ENCODE data around the gene PLCXD3.
"Not testable (repeated sequence)": the region's sequence is repeated elsewhere in the genome, so short reads cannot be mapped to it uniquely, and the experiment has no call there.

The PLCXD3 gene

DNA sequence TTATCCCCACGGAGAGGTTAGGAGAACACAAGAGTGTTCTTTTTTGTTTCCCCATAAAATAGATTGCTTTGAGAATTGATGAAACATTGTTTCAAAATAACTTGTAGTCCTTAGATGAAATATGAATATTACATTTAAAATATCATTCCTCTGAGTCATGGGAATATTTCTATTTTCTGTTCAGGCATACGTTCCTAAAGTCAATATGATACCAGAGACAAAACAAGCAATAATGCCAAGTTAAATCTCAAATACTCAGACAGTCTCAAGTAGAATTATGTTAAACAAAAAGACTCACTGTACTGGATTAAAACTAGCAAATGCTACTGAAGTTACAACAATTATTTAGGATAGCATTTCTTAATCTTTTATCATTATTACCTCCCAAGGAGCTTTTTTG is 185.3 kb downstream of the PLCXD3 start:
- ChIA-PET CTCF (interaction anchor here (1.3 kb wide), 1 partner anchor 12 kb away, joined by 4 read pairs; no protein-coding TSS in a partner anchor), POLR2A (no interaction called here)
- TF ChIP-seq, protein P1, sequence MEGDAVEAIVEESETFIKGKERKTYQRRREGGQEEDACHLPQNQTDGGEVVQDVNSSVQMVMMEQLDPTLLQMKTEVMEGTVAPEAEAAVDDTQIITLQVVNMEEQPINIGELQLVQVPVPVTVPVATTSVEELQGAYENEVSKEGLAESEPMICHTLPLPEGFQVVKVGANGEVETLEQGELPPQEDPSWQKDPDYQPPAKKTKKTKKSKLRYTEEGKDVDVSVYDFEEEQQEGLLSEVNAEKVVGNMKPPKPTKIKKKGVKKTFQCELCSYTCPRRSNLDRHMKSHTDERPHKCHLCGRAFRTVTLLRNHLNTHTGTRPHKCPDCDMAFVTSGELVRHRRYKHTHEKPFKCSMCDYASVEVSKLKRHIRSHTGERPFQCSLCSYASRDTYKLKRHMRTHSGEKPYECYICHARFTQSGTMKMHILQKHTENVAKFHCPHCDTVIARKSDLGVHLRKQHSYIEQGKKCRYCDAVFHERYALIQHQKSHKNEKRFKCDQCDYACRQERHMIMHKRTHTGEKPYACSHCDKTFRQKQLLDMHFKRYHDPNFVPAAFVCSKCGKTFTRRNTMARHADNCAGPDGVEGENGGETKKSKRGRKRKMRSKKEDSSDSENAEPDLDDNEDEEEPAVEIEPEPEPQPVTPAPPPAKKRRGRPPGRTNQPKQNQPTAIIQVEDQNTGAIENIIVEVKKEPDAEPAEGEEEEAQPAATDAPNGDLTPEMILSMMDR (IDR thresholded peaks at IDR 0.05; ENCODE audit: control extremely low read depth, extremely low read depth, low read depth, missing control alignments) = no peak
- DNase-seq (ENCODE audit: extremely low spot score) = no peak

DNA sequence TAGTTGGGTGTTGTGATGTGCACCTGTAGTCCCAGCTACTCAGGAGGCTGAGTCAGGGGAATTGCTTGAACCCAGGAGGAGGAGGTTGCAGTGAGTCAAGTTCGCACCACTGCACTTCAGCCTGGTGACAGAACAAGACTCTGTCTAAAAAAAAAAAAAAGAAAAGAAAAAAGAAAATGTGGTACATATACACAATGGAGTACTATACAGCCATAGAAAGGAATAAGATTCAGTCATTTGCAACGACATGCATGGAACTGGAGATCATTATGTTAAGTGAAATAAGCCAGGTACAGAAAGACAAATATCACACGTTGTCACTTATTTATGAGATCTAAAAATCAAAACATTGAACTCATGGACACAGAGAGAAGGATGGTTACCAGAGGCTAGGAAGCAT is 187.6 kb downstream of the PLCXD3 start:
- DNase-seq (ENCODE audit: extremely low spot score); POLR2A ChIA-PET; CTCF ChIA-PET: not testable (repeated sequence)

DNA sequence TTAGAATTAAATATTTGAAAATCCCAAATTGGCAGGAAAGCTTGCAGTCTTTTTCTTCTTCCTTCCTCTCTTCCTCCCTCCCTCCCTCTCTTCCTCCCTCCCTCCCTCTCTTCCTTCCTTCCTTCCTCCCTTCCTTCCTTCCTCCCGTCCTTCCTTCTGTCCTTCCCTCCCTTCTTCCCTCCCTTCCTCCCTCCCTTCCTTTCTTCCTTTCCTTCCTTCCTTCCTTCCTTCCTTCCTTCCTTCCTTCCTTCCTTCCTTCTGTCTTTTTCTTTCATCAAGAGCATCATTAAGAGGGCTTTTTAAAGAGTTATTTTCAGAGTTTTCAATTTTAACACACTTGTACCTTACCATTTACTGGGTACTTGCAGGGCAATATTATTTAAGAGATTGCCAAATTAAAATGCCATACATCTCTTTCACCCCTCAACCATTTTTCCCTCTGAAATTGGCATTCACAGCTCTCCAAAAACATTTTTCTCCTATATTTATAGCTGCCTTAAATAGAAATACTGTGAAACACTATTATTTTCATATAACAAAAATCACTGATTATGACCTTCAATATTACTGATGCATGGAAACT is 197.8 kb downstream of the PLCXD3 start:
- POLR2A ChIA-PET = no interaction called here
- CTCF ChIA-PET = interaction anchor here (1.6 kb wide), 1 partner anchor 12 kb away, joined by 4 read pairs; no protein-coding TSS in a partner anchor
- no peak for DNase-seq (ENCODE audit: extremely low spot score)
- TF ChIP-seq, protein P1 (IDR thresholded peaks at IDR 0.05; ENCODE audit: control extremely low read depth, extremely low read depth, low read depth, missing control alignments) = no peak

DNA sequence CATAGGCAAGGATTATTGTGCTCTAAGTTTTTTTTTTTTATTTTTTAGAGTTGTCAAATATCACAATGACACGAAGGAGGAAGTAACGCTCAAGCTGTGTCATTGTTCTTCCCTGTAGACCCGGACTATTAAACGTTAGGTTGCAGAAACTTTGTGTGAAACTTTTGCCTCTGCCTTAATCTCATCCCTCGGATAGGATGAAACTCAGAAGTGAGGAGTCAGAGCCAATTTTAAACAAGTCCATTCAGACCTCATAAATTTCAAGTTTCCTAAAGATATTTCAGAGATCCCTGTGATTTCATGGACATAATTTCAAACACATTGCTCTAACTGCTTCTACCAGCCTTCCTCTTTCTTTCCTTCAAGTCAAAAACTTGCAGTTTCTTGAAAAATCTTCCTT is 198.3 kb downstream of the PLCXD3 start:
- ChIA-PET POLR2A (no interaction called here), CTCF (no interaction called here)
- TF ChIP-seq, protein P1 (IDR thresholded peaks at IDR 0.05; ENCODE audit: control extremely low read depth, extremely low read depth, low read depth, missing control alignments) = no peak
- DNase-seq (ENCODE audit: extremely low spot score) = no peak

DNA sequence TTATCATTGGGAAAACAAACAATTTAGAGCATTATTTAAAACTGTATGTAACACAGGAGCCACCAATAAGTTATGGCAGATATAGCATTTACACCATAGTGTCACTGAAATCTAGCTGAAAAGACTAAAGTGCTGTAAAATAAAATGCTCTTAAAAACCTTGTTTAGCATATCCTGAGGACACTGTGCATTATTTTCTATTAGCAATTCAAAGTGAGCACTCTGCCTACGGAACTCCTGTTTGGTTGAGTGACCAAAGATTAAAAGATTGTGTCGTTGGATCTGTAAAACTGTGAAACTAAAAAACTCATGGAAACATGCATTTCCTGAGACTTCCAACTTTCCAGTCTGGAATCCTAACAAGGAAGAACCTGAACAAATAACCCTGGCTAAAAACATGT is 201.1 kb downstream of the PLCXD3 start:
- ChIA-PET CTCF (no interaction called here), POLR2A (no interaction called here)
- TF ChIP-seq, protein P1 (IDR thresholded peaks at IDR 0.05; ENCODE audit: control extremely low read depth, extremely low read depth, low read depth, missing control alignments) = no peak
- DNase-seq (ENCODE audit: extremely low spot score) = no peak

DNA sequence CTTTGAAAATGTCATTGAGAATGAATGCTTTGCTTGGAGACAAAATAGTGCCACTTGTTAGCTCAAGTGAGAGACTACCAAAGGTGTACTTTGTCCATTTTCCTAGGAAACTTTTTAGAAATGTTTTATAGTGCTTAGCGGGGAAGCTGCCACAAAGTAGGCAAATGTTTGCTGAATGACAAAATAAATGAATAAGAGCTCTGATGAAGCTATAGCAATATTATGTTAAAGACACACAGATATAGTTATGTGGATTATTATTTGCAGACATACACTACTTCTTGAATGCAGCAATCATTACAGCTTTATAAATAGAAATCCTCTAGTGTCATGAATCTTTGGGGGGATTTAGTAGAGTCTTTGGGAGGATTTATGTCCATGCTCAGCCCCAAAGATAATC is 204.4 kb downstream of the PLCXD3 start:
- ChIA-PET CTCF (interaction anchor here (1.2 to 1.9 kb wide), 2 partner anchors 10 to 91 kb away, joined by 3 to 9 read pairs; no protein-coding TSS in a partner anchor), POLR2A (no interaction called here)
- TF ChIP-seq, protein P1 (IDR thresholded peaks at IDR 0.05; ENCODE audit: control extremely low read depth, extremely low read depth, low read depth, missing control alignments) = no peak
- DNase-seq (ENCODE audit: extremely low spot score) = no peak

DNA sequence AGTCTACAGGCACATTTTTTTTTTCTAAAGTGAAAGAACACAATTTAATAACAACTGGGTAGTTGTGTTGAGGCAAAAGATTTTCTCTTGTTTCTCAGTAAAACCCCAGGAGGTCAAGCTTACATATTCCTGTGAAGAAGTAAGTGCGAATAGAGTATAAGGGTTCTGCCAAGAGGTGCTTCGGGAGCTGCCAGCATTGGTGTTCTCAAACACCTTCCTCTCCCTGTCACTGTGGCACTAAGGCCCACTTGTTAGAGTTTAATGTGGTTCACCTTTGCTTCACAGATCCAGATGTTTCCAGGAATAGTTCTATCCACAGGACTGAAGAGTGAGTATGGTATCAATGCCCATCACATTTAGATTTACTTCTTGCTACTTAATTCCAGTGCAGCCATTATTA is 205.3 kb downstream of the PLCXD3 start:
- ChIA-PET POLR2A (no interaction called here), CTCF (interaction anchor here (1.2 to 1.9 kb wide), 2 partner anchors 9 to 90 kb away, joined by 3 to 9 read pairs; no protein-coding TSS in a partner anchor)
- DNase-seq (ENCODE audit: extremely low spot score) = no peak
- TF ChIP-seq, protein P1 (IDR thresholded peaks at IDR 0.05; ENCODE audit: control extremely low read depth, extremely low read depth, low read depth, missing control alignments) = no peak

Measured in GM10248 (cell line).